ENCODE measurements around the gene SCYL3.
"Not testable (repeated sequence)": the region's sequence is repeated elsewhere in the genome, so short reads cannot be mapped to it uniquely, and the experiment has no call there.

SCYL3 gene, protein sequence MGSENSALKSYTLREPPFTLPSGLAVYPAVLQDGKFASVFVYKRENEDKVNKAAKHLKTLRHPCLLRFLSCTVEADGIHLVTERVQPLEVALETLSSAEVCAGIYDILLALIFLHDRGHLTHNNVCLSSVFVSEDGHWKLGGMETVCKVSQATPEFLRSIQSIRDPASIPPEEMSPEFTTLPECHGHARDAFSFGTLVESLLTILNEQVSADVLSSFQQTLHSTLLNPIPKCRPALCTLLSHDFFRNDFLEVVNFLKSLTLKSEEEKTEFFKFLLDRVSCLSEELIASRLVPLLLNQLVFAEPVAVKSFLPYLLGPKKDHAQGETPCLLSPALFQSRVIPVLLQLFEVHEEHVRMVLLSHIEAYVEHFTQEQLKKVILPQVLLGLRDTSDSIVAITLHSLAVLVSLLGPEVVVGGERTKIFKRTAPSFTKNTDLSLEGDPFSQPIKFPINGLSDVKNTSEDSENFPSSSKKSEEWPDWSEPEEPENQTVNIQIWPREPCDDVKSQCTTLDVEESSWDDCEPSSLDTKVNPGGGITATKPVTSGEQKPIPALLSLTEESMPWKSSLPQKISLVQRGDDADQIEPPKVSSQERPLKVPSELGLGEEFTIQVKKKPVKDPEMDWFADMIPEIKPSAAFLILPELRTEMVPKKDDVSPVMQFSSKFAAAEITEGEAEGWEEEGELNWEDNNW

DNA sequence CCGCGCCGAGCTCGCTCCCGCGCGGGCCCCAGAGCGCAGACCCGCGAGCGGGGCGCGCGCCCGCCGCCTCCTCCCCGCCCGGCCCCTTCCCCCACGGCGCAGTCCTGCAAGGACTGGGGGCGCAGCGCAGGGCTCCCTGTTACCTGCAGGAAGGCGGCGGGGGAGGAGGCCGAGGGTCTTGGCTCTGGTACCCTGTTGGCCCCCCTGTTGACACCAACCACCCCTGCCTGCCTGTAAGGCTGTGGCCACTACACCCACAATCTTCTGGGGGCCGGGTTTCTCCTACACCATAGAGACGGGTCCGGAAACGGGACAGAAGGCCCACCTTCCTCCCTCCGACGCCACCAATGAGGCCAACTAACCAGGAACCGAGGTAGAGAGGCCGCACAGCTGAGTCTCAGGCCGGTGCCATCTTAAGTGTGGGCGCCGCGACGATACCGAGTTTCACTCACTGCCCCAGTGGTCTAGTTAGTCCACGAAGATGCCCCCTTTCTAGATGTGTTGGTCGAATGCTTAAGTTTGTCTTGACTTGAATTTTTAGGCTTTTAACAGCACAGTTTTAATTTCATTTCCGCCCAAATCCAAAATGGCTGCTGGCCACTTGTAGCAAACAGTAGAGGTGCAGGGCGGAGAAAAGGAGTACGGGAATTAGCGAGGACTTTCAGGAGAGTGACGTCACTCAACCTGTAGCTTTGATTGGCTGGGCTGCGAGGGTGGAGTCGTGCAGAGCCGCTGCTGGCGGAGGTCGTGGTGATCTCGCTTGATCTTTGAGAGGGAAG lies at the start of gene SCYL3:
Gene SCYL3 (minus strand): TSS at position 252 of the 779 bp plus-strand sequence. CDS start 5,056 bp downstream, outside the sequence.
- peak; percentile 86 for DNase-seq

DNA sequence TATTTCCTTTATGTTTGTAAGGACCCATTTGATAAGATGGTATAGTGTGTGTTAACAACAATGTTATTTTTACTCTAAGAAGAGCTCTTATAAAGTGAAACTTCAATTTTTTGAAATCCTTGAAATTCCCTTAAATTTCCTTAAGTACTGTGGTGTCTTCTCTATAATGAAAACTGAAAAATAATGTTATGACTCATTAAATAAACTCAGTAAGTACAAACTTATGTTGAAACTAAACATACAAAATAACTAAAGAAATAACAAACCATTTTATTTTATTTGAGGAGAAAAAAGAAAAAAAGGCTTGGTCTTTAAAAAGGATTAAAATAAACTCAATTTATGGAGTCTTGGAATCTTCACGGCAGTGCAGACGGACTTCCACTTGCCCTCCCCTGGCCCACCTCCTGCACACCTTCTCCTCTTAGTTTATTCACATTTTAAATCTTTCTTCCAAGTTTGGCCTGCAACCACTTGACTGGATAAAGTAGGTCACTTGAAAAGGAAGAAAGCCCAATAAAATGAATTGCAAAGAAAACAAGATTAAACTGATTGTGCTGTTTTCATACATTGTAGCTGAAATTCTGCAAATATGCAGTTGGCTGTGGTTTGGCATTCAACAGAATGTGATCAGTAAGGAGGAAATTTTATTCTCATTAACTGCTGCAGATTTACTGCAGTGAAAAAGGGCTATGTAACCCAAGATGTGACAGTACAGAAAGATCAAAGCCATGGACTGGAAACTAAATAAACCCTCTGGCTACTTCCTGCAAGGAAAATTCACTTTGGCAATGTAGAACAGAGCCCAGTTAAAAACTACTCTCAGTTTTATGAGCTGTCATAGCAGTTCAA lies 48.5 kb upstream of the SCYL3 start:
- DNase-seq, result no peak

- no peak for DNase-seq
Measured at GRCh38 chr1:169933984-169934725, 40.5 kb upstream of the SCYL3 start.

DNA sequence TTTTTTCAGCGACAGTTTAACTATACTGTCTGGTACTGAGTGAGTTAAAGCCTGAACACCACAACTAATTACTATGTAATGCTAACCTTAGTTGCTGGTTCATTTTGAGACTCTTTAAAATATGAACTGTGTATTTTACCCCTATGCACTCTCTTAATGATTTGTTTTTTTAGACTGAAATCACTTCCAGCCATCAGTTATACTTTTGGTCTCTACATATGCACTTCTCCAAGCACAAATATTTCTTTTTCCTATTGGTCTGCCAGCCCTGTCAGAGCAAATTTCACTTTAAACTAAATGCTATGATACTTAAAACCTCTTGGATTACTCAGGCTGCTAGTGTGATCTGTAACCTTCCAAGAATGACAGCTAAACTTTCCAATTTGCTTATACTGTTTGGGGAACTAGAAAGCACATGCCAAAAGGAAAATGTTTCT lies 38.1 kb upstream of the SCYL3 start:
- no peak for DNase-seq

- DNase-seq, result no peak
Measured at GRCh38 chr1:169929210-169929526, 35.5 kb upstream of the SCYL3 start.

- no peak for DNase-seq
Measured at GRCh38 chr1:169928438-169929209, 34.9 kb upstream of the SCYL3 start.

DNA sequence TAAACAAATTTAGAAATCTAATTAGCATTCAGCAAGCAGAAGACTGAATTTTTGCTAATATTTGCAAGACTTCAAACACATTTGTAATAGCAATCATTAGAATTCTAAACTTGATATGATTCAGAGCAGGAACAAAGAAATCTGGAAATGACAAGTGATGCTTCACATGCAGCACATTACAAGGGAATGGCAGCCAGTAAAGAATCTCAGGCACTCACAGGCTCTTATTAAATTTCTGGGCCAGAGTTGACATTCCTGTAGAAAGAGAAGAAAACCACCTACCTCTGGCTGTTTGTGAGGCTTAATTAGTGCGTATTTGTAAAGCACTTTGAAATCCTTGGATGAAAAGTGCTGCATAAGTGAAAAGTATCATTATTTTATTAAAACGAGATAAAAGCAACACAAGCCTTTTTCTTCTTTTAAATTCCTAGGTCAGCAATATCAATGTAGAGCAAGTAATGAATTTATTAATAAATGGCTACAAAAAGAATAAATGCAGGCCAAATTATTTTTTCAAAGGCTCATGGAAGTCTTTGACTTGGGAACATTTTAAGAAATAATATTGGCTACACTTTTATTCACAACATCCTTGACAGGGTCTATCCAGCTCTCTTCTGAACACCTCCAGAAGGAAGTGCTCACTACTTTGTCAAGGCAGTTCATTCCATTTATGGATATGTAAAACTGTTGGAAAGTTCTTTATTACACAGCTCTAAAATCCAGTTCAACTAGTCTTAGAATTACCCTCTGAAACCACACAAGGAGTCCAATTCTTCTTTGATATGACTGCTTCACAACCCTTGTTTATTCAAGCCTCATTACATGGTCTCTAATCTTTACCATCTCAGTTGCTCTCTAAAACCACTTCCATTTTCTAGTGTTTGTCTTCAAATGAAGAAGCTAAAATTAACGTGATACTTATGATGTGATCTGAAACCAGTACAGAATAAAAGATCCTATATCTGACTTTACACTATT lies 32.1 kb upstream of the SCYL3 start:
- no peak for DNase-seq

GRCh38 chr1:169924829-169925228 lies 31.1 kb upstream of the SCYL3 start:
- DNase-seq, result no peak

DNA sequence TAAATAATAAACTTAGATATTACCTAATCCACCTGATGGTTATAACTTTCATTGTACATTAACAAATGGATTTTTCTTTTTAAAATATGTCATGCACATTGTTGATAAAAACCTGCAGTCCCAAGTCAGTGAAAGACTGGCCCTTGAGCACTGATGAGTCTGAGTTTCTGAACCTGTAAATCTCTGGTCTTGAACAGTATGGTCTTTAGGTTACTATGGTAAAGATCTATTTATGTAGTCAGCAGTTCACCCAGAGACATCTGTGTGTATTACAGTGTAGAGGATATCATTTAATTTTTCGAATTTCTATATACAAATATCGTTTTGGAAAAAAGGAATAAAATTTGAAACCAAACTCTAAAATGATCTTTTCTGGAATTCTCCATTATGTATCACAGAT lies 30.4 kb upstream of the SCYL3 start:
- DNase-seq, result no peak

DNA sequence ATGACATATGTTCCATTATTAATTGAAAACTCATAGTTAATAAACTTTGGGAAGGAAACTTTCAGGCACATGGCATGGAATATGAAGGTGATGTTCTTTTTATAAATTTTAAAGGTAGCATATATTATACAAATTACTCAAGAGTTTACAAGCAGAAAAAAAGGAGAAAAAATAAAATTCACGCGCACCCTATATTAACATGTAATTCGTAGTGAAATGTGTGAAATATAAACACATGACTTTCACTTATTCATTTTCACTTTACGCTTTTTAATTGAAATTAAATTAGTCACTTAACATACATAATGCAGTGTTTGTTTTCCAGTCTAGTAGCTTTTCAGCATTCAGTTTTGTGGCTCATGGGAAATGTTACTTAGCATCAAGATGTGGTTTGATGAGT lies 27.4 kb upstream of the SCYL3 start:
- DNase-seq, result no peak

DNA sequence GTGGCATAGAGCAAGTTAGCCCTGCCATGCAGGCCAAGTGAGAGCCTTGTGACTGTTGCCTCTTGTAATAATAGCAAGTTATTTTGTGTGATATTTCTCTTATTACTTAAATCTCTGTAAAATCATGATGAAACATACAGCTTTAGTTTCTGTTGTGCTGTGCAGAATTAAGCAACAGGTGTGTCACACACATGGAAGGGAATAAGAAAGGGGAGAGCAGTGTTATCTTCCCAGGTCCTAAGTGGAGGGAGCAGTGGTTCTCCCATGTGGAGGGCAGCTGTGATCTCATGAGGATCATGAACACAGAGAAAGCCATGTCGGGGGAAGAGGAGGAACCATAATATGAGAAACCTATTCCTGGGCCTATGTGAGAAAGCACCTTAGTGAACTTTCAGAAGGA lies 25.2 kb upstream of the SCYL3 start:
- DNase-seq, result no peak

GRCh38 chr1:169918220-169918619 lies 24.5 kb upstream of the SCYL3 start:
- DNase-seq, result not testable (repeated sequence)

- no peak for DNase-seq
Measured at GRCh38 chr1:169915150-169915549, 21.5 kb upstream of the SCYL3 start.

DNA sequence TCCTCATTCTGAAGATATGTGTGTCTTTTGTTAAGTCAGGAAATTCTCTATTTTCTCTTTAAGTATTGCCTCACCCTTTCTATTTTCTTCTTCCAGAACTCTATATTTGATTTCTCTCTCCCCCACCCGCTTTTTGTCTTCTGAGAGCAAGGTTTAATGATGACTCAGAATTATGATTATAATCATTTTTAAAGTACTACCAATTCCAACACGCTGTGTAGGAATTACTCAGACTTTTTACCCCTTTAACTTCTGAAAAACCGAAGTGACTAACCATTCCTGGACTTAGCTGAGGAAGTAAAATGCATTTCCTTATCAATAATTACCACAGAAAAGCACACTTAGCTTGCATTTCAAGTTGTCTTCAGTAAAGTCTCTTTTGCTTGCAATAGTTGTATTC lies 20.8 kb upstream of the SCYL3 start:
- no peak for DNase-seq

- DNase-seq, result no peak
Measured at GRCh38 chr1:169909499-169909898, 15.8 kb upstream of the SCYL3 start.

DNA sequence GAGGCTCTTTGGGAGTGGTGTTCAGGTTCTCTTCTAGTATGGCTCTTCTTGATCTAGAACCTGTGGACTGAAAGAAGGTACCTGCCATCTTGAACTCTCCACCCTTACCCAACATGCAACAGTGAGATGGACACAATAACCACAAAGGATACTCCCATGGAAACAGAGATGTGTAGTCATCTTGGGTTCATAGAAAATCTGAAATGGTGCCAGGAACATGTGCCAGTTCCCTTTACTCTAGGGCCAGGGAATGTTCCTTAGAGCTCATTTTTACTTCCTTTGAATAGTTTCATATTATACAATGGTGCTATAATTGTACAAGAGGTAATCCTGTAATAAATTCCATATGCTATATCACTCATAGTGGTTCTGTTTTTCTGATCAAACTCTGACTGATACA lies 13.2 kb upstream of the SCYL3 start:
- DNase-seq, result no peak

GRCh38 chr1:169904834-169905233 lies 11.1 kb upstream of the SCYL3 start:
- no peak for DNase-seq

DNA sequence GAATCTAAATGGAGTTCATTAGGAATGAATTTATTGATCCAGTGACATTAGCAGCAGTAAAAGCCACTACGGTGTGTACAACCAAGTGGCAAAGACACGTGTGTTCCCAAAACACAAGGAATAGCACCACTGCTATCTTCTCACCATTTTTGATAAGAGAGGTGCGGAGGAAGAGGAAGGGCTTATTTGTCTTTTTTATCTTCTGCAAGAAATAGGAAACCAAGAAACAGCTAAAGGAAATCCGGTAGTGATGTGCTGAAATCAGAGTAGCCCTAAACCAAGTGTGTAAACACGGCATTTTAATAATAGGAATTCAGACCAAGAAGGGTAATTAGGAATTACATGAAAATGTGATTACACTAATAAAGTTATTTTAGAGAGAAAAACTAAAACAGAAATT lies 9.1 kb upstream of the SCYL3 start:
- DNase-seq, result no peak

DNA sequence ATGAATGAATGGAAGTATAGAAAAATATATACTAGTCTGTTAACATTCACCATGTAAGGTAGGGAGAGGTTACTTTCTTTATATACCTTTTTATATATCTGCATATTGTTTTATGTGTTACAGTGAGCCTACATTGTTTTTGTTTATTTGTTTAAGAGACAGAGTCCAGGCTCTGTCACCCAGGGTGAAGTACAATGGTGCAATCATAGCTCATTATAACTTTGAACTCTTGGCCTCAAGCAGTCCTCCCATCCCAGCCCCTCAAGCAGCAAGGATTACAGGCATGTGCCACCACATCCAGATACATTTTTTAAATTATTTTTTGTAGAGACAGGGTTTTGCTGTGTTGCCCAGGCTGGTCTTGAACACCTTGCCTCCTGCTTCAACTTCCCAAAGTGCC lies 7.4 kb upstream of the SCYL3 start:
- no peak for DNase-seq

- no peak for DNase-seq
Measured at GRCh38 chr1:169900571-169900970, 6.9 kb upstream of the SCYL3 start.
